Parathyroid adenoma (tissue), 2 donors: ENCODE data around the gene NPTXR.

Experiments used
- H2AFZ ChIP-seq: fragments of 300-600 bp; sonication (generic); one replicate; pipeline ENCODE4 v1.7.0; 2017; ENCODE audit warnings: antibody characterized with exemption, mild to moderate bottlenecking
- H3K27ac ChIP-seq: fragments of 300-600 bp; sonication (generic); one replicate; pipeline ENCODE4 v1.7.0; 2017
- H3K27me3 ChIP-seq: fragments of 300-600 bp; sonication (generic); one replicate; pipeline ENCODE4 v1.7.0; 2017; ENCODE audit warnings: low read length; ENCODE audit not compliant: control insufficient read depth, insufficient read depth
- H3K36me3 ChIP-seq: fragments of 300-600 bp; sonication (generic); one replicate; pipeline ENCODE4 v1.7.0; 2017; ENCODE audit warnings: low read length; ENCODE audit not compliant: control insufficient read depth, insufficient read depth
- H3K4me1 ChIP-seq: fragments of 300-600 bp; sonication (generic); one replicate; pipeline ENCODE4 v1.7.0; 2017; ENCODE audit warnings: control low read depth
- H3K4me2 ChIP-seq: fragments of 300-600 bp; sonication (generic); one replicate; pipeline ENCODE4 v1.7.0; 2017; ENCODE audit warnings: low read length
- H3K4me3 ChIP-seq: fragments of 300-600 bp; sonication (generic); one replicate; pipeline ENCODE4 v1.7.0; 2017; ENCODE audit warnings: low read depth, low read length
- H3K79me2 ChIP-seq: fragments of 300-600 bp; sonication (generic); one replicate; pipeline ENCODE4 v1.7.0; 2017; ENCODE audit warnings: control low read depth
- H3K9ac ChIP-seq: fragments of 300-600 bp; sonication (generic); one replicate; pipeline ENCODE4 v1.7.0; 2017; ENCODE audit warnings: mild to moderate bottlenecking
- H3K9me3 ChIP-seq: fragments of 300-600 bp; sonication (generic); one replicate; pipeline ENCODE4 v1.7.0; 2017; ENCODE audit warnings: low read length; ENCODE audit not compliant: control insufficient read depth
- CTCF ChIP-seq: fragments of 300-600 bp; sonication (generic); IDR thresholded peaks from one replicate; pipeline ENCODE4 v1.7.0; 2017; ENCODE audit warnings: antibody characterized with exemption, mild to moderate bottlenecking
- donor health status: primary hyperparathyroidism.

The NPTXR gene

GRCh38 chr22:38795569-38795968, 48.3 kb downstream of the NPTXR start:
- TF ChIP-seq CTCF = no peak
- no peaks in the 10 kb centered on the region for H3K36me3 ChIP-seq
- H3K27ac ChIP-seq = no peak overlapping the region
- no peaks in the 10 kb centered on the region for H3K9me3 ChIP-seq
- H2AFZ ChIP-seq = no peak overlapping the region
- H3K79me2 ChIP-seq = no peaks in the 10 kb centered on the region
- no peak overlapping the region for H3K4me2 ChIP-seq
- peaks cover 4% of the 10 kb centered on the region for H3K4me1 ChIP-seq
- H3K9ac ChIP-seq = no peak overlapping the region
- H3K4me3 ChIP-seq = no peak overlapping the region
- H3K27me3 ChIP-seq = no peaks in the 10 kb centered on the region

GRCh38 chr22:38793721-38794466, 49.9 kb downstream of the NPTXR start, which contains the start of gene DNAL4:
DNAL4 (minus strand) TSS chr22:38794143; CDS start chr22:38782731, 11,412 bp downstream.
- H2AFZ ChIP-seq = peak within 1 kb of the TSS; percentile 82
- peak within 1 kb of the TSS; percentile 76 for H3K9ac ChIP-seq
- H3K4me1 ChIP-seq = peaks cover 4% of the 10 kb centered on the region
- H3K4me3 ChIP-seq = peak within 1 kb of the TSS; percentile 92
- H3K79me2 ChIP-seq = no peaks in the 10 kb centered on the region
- H3K27ac ChIP-seq = peak within 1 kb of the TSS; percentile 75
- H3K36me3 ChIP-seq = no peaks in the 10 kb centered on the region
- no peak for TF ChIP-seq CTCF
- no peaks in the 10 kb centered on the region for H3K27me3 ChIP-seq
- H3K9me3 ChIP-seq = no peaks in the 10 kb centered on the region
- peak within 1 kb of the TSS; percentile 90 for H3K4me2 ChIP-seq

GRCh38 chr22:38793317-38793716, 50.5 kb downstream of the NPTXR start:
- H3K27ac ChIP-seq = peak overlapping the region; percentile 75

GRCh38 chr22:38792833-38793232, 51.0 kb downstream of the NPTXR start:
- Histone ChIP-seq H2AFZ (no peak overlapping the region), H3K9me3 (no peaks in the 10 kb centered on the region), H3K79me2 (no peaks in the 10 kb centered on the region), H3K9ac (no peak overlapping the region), H3K4me1 (peaks cover 7% of the 10 kb centered on the region), H3K27me3 (no peaks in the 10 kb centered on the region), H3K36me3 (no peaks in the 10 kb centered on the region), H3K4me3 (peak overlapping the region; percentile 92), H3K4me2 (peak overlapping the region; percentile 90), H3K27ac (no peak overlapping the region)
- TF ChIP-seq CTCF = no peak

More at GRCh38 chr22:38793317-38793716, 50.5 kb downstream of the NPTXR start:
- Histone ChIP-seq H3K36me3 (no peaks in the 10 kb centered on the region), H3K79me2 (no peaks in the 10 kb centered on the region), H3K4me3 (peak overlapping the region; percentile 92), H3K9me3 (no peaks in the 10 kb centered on the region), H3K4me2 (peak overlapping the region; percentile 90), H3K27me3 (no peaks in the 10 kb centered on the region), H2AFZ (peak overlapping the region; percentile 82), H3K4me1 (peaks cover 7% of the 10 kb centered on the region), H3K9ac (peak overlapping the region; percentile 76)
- no peak for TF ChIP-seq CTCF

- Histone ChIP-seq H3K27ac (no peak overlapping the region), H3K4me1 (peaks cover 7% of the 10 kb centered on the region), H3K9me3 (no peaks in the 10 kb centered on the region), H3K27me3 (no peaks in the 10 kb centered on the region), H2AFZ (no peak overlapping the region), H3K79me2 (peaks cover 2% of the 10 kb centered on the region), H3K36me3 (no peaks in the 10 kb centered on the region), H3K9ac (no peak overlapping the region), H3K4me2 (no peak overlapping the region), H3K4me3 (no peak overlapping the region)
- TF ChIP-seq CTCF = no peak
These were observed 54.2 kb downstream of the NPTXR start for GRCh38 chr22:38789606-38790005.
